DOHH2 (cell line): ENCODE data around the gene SLC25A28.

Experiments
- CTCF ChIP-seq: fragments of 200-600 bp; sonication (generic); IDR thresholded peaks from one replicate; pipeline ENCODE4 v1.5.1; 2014; ENCODE audit warnings: antibody characterized with exemption, mild to moderate bottlenecking, low read depth, low read length; ENCODE audit not compliant: poor library complexity, severe bottlenecking
- EZH2phosphoT487 ChIP-seq: fragments of 200-600 bp; sonication (generic); IDR thresholded peaks from 2 replicates; pipeline ENCODE4 v1.6.1; 2017; ENCODE audit warnings: borderline replicate concordance, mild to moderate bottlenecking, antibody characterized with exemption, low read length, moderate library complexity, mixed read lengths

DNA sequence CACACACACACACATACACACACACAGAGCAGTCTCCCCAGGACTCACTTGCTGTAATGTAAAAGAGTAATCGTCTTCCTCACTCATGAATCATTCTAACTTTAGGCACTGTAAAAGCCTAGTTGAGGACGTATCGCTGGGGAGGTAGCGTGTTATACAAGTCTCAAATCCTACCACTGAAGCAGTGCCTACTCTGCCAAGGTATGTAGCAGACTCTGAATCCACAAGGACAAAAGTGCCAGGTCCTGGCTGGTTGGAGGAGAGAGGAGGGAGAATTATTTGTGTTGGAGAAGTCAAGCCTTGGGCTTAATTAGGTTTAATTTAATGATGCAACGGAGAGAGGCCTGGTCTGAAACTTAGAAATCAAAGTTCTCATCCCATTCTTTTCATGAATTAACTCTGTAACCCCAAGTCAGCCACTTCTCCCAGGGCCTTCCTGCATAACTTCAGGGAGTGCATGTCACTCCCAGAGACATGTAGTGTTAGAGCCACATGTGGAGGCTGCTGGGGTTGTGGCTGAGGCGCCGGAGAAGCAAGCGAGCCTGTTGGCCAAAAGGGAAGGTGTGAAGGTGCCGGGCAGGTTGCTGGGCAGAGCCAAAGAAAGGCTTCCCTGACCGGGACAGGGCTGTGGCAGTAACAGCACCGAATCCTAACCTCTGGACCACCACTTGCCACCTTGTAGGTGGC, 50.8 kb downstream of the SLC25A28 start:
- TF ChIP-seq EZH2phosphoT487 (no peak), CTCF (no peak)
